ENCODE measurements around the gene CHD9. TPM values are rescaled to one million over a fixed set of nuclear protein-coding genes. Genes with fewer than 3 reads are reported as not detected.

The CHD9 gene
- total and polyA plus RNA-seq, 9 of the 15 experiments (the other 6 are each of a cell fraction or from before 2014, with no cell fraction given) = 29.0 to 69.3 (median 40.6) TPM

DNA sequence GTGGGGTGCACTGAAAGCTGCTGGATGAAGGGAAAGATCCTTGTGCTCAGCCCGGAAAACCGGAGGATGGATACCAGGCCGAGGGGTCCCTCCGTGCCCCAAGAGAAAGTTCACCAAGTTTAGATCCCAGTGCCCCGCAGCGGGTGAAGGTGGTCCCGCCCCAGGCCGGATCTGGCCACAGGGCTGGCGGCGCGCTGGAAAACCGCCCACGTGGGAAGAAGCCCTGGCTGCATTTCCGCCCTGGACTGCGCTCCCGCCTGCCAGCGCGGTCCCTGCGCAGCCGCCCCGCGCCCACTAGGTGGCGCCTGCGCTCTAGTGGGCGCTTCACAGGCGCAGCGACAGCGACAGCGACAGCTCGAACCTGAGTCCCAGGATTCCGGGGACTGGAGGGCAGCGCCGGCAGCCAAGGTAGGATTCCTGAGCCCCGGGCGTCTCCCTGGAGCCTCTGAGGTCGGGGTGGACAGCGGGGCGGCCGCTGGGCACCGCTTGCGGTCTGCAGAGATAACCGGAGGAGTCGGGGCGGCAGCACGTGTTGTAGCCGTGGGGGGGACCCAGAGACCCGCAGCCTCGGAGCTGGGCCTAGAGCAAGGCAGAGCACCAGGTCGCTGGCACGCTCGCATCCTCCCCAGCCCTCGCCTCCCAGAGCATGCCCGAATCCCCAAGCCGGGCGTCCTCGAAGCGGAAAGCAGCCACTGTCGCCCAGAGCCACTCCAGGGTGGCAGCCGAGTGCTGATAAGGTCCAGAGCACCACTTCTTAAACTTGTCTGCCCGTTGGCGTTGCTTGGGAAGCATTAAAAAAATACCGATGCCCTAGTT, at the start of gene CHD9 (continued):
- TF ChIP-seq NR2C2 (CRISPR knock-in tag; IDR thresholded peaks at IDR 0.05) = no peak
- TF ChIP-seq NR2C2 (tag; IDR thresholded peaks at IDR 0.05) = 0 out of 2 replicates have a peak, but pooled peaks have one; percentile 26
- peak; percentile 75; the same call in 1 of the 2 replicates for TF ChIP-seq CTBP1 (IDR thresholded peaks at IDR 0.05; ENCODE audit: borderline replicate concordance)
- TF ChIP-seq ERF (CRISPR knock-in tag; IDR thresholded peaks at IDR 0.05) = 0 out of 2 replicates have a peak, but pooled peaks have one; percentile 11
- TF ChIP-seq, protein P1, sequence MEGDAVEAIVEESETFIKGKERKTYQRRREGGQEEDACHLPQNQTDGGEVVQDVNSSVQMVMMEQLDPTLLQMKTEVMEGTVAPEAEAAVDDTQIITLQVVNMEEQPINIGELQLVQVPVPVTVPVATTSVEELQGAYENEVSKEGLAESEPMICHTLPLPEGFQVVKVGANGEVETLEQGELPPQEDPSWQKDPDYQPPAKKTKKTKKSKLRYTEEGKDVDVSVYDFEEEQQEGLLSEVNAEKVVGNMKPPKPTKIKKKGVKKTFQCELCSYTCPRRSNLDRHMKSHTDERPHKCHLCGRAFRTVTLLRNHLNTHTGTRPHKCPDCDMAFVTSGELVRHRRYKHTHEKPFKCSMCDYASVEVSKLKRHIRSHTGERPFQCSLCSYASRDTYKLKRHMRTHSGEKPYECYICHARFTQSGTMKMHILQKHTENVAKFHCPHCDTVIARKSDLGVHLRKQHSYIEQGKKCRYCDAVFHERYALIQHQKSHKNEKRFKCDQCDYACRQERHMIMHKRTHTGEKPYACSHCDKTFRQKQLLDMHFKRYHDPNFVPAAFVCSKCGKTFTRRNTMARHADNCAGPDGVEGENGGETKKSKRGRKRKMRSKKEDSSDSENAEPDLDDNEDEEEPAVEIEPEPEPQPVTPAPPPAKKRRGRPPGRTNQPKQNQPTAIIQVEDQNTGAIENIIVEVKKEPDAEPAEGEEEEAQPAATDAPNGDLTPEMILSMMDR (IDR thresholded peaks at IDR 0.05 in 2 of 3, conservative IDR thresholded peaks at IDR 0.05 in 1 of 3; ENCODE audit: insufficient read depth in 2 of 3, low read depth in 1 of 3, low read length in 3 of 3) = peak; percentile 96 to 98 (median 97)
- TF ChIP-seq KAT7 (CRISPR knock-in tag; IDR thresholded peaks at IDR 0.05; ENCODE audit: borderline replicate concordance) = peak; percentile 53; the same call in 1 of the 2 replicates
- no peak for TF ChIP-seq KDM2B (CRISPR knock-in tag; IDR thresholded peaks at IDR 0.05)
- TF ChIP-seq PHF8 (IDR thresholded peaks at IDR 0.05; ENCODE audit: borderline replicate concordance, low read length) = peak; percentile 61; the same call in 1 of the 2 replicates
- TF ChIP-seq CBFA2T3 (IDR thresholded peaks at IDR 0.05) = 0 out of 2 replicates have a peak, but pooled peaks have one; percentile 4
- TF ChIP-seq C11orf30 (IDR thresholded peaks at IDR 0.05; ENCODE audit: low read depth) = peak; percentile 33
- peak; percentile 42; the same call in 1 of the 2 replicates for TF ChIP-seq POLR2AphosphoS5 (IDR thresholded peaks at IDR 0.05; ENCODE audit: control insufficient read depth, insufficient read depth, low read depth, low read length)
- peak; percentile 59; the same call in 1 of the 2 replicates for TF ChIP-seq SMAD4 (CRISPR knock-in tag; conservative IDR thresholded peaks at IDR 0.05)
- TF ChIP-seq, protein P2, sequence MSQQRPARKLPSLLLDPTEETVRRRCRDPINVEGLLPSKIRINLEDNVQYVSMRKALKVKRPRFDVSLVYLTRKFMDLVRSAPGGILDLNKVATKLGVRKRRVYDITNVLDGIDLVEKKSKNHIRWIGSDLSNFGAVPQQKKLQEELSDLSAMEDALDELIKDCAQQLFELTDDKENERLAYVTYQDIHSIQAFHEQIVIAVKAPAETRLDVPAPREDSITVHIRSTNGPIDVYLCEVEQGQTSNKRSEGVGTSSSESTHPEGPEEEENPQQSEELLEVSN (IDR thresholded peaks at IDR 0.05; ENCODE audit: borderline replicate concordance in 1 of 2, extremely low read depth in 1 of 2, insufficient read depth in 1 of 2, insufficient read length in 1 of 2, low read depth in 1 of 2, low read length in 1 of 2, poor library complexity in 1 of 2, severe bottlenecking in 1 of 2) = peak; percentile 95 to 98
- TF ChIP-seq SAP30 (IDR thresholded peaks at IDR 0.05; ENCODE audit: borderline replicate concordance, insufficient read depth, low read depth, low read length, poor library complexity, severe bottlenecking) = peak; percentile 66
- TF ChIP-seq SMC3 (conservative IDR thresholded peaks at IDR 0.05; ENCODE audit: insufficient read depth, low read depth, low read length) = peak; percentile 95
- no peak for TF ChIP-seq BCOR (IDR thresholded peaks at IDR 0.05)
- TF ChIP-seq ETV1 (tag; conservative IDR thresholded peaks at IDR 0.05; ENCODE audit: low read depth) = peak; percentile 73
- TF ChIP-seq SRSF9 (IDR thresholded peaks at IDR 0.05; ENCODE audit: borderline replicate concordance, low read depth, low read length) = no peak
- TF ChIP-seq FOSL1 (tag; conservative IDR thresholded peaks at IDR 0.05) = no peak
- peak; percentile 37; the same call in 1 of the 2 replicates for TF ChIP-seq JUND (IDR thresholded peaks at IDR 0.05; ENCODE audit: borderline replicate concordance, low read depth, low read length)
- TF ChIP-seq JUND (tag; IDR thresholded peaks at IDR 0.05; ENCODE audit: borderline replicate concordance, low read depth, low read length) = no peak; the same call in 2 of the 3 replicates
- no peak; the same call in 1 of the 2 replicates for TF ChIP-seq JUN (IDR thresholded peaks at IDR 0.05; ENCODE audit: borderline replicate concordance, low read depth, low read length)
- TF ChIP-seq JUN (CRISPR knock-in tag; IDR thresholded peaks at IDR 0.05; ENCODE audit: borderline replicate concordance) = peak; percentile 65; the same call in 1 of the 2 replicates
- peak; percentile 97 to 98 for TF ChIP-seq RAD21 (CRISPR knock-in tag; conservative IDR thresholded peaks at IDR 0.05 in 1 of 2, IDR thresholded peaks at IDR 0.05 in 1 of 2)
